DMS79 treated with DMSO at 0.1 percent for 48 hours (cell line): ENCODE results near the gene HSF2BP.
"Not testable (repeated sequence)": the region's sequence is repeated elsewhere in the genome, so short reads cannot be mapped to it uniquely, and the experiment has no call there.

Experiments used
- DNase-seq: peaks from one replicate; lab custom pipeline; 2025; lab: John Stamatoyannopoulos, UW

The HSF2BP gene

GRCh38 chr21:43597540-43598250 is 61.6 kb downstream of the HSF2BP start:
- DNase-seq, result no peak

DNA sequence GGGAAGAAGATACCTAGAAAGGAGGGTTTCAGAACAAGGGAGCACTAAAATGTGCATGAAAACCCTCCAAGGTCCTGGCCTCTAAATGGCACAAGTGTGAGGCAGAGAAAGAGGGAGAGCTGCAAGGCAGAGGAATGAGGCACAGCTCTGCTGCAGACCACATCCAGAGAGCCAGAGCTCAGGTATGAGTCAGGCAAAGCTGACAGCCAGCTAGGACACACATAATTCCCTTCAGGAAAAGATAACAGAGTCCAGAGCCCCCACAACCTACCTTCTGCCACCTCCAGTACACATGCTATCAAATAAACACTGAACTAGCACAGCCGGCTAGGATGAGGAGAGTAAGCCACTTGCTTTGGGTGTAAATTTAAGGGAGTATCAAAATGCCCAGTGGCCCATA is 62.2 kb downstream of the HSF2BP start:
- no peak for DNase-seq

- no peak for DNase-seq
Measured at GRCh38 chr21:43596616-43597015, 62.7 kb downstream of the HSF2BP start.

- DNase-seq, result not testable (repeated sequence)
Measured at GRCh38 chr21:43595769-43596168, 63.5 kb downstream of the HSF2BP start.

DNA sequence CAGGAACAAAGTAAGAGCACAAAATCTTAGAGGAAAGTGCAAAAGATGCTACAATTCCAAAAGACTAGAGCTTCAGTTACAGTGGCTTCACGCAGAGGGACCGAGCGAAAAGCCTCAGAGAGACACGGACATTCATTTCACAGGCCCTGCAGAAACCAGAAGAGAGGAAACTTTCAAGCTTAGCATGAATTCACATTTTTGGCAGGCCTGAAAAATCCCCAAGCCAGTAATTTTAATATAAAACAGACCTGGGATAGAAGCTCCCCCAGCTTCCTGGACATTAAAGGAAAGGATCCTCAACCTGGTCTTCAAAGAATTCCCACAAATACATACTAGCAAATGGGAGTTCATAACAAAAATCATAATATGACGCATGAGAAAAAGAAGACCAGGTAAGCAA is 66.2 kb downstream of the HSF2BP start:
- DNase-seq, result no peak

DNA sequence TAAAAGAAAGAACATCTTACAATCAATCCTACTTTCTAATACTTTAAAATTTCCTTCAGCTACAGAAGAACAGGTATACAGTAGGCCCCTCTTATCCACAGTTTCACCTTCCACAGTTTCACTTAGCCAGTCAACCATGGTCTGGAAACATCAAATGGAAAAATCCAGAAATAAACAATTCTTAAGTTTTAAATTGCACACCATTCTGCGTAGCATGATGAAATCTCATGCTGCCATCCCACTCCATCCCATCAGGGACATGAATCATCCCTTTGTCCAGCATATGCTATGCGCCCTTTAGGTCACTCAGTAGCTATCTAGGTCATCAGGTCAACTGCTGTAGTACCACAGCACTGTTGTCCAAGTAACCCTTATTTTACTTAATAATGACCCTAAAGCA is 67.7 kb downstream of the HSF2BP start:
- DNase-seq, result no peak

GRCh38 chr21:43590194-43590593 is 69.1 kb downstream of the HSF2BP start:
- DNase-seq, result no peak

DNA sequence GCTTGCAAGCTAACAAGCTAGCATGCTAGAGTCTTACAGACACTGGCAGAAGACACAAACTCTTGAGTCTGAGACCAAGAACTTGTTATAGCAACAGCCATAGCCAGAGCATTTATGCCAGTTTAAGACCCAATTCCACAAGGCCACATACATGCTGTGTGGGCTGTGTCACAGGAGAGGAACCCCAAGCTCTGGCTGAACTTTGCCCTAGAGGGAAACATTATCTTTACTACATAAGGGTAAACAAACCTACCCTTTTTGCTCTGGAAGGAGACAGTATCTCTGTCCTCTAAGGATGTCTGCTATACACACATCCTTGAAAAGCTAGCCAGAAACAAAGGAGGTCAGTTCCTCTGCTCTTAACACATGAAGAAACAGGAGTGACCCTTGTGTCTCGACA is 70.3 kb downstream of the HSF2BP start:
- no peak for DNase-seq

- peak; percentile 54 for DNase-seq
Measured at GRCh38 chr21:43585924-43586413, 73.3 kb downstream of the HSF2BP start.

GRCh38 chr21:43585514-43585913 is 73.8 kb downstream of the HSF2BP start:
- no peak for DNase-seq

DNA sequence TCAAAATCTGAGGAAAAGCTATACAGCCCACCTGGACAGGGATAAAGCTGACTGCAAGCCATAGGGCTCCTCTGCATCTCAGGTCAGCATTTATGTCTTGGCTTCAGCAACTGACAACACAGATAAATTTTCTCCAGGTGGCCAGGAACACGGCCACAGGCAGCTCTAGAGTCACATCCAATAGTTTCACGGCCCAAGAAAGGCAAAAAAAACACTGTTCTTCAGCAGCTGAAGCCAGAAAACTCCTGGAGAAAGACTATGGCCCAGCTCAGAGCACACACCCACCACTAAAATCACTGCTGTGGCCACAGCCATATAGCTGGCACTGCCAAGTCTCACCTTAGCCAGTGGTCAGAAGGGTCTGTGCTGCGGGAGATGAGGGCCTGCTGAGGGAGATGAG is 77.8 kb downstream of the HSF2BP start:
- DNase-seq, result no peak

- DNase-seq, result no peak
Measured at GRCh38 chr21:43578677-43579303, 80.5 kb downstream of the HSF2BP start.

DNA sequence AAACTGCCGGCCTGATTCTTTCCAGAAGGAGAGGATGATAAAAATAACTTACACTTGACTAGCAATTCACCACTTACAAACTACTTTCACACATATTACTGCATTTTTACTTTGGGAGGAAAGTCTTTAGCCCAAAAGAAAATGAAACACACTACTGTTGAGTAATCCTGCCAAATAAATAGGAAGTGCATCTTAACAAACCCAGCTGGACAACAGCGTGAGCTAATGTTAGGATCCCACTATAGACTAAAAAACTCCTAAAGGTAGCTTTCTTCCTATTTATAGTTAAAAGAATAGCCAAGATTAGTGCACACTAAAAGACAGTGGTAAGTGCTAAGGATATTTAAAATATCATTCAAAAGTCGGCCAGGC is 83.8 kb downstream of the HSF2BP start:
- no peak for DNase-seq

DNA sequence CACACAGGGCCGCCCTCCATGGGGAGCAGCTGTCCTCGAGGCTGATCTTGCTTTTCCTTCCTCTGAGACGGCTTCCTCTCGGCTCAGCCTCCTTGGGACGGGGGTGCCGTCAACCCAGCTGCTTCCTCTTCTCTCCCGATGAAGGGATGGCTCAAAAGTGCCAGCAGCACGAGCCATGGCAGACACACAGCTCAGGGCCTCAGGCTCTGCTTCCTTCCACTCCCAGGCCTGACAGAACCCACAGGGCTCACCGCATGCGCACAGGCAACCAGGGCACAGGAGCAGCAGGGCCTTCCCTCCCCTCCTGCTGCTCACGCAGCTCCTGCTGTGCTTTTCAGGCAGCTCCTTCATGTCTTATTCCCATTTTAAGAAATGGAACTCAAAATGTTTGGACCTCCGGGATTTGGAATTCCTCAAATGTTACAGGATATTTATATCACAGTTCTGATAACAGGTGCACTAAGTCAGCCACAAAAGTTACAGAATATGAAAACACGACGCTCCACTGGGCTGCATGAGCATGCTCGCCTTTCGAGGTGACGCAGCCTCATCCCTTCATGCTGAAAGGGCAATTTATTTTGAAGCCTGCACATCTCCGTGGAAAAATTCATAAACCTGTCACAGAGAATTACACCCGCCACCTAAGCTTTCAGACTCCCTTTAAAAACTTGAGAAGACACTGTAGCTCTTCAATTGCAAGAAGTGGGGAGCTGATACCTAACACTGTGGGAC is 84.4 kb downstream of the HSF2BP start:
- no peak for DNase-seq

DNA sequence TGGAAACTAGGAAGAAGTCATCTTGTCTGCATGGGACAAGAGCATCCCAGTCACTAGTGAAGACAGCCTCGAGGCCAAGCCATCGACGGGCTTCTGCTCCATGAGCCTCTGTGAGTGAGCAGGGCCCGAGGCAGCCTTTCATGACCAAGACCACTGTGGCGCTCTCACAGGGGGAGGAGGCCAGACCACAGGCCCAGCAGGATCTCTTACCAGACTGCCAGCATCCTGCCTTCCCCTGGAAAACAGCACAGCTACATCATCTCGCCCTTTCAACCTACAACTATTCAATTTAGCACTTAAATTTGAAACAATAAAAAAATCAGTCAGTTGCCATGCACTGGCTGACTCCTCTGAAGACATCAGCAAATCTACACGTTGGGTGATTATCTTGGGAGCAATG is 85.4 kb downstream of the HSF2BP start:
- no peak for DNase-seq

GRCh38 chr21:43572446-43572845 is 86.8 kb downstream of the HSF2BP start:
- DNase-seq, result no peak

DNA sequence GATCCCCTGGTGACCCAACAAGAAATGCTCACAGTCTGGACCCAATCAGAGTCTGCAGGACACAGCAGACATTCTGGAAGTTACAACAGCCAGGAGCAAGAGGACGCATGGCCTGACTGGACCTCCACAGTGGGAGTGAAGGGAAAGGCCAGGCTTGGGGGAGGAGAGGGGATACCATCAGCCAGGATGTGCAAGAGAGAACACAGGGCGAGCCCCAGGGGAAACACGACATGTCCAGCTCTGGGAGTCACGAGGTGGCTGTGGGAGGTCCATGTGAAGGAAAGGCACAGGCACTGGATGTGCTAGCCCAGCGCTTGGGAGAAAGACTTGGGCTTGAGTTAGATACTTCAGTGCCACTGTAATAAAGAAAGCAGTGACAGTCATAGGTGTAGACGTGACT is 87.3 kb downstream of the HSF2BP start:
- DNase-seq, result no peak

DNA sequence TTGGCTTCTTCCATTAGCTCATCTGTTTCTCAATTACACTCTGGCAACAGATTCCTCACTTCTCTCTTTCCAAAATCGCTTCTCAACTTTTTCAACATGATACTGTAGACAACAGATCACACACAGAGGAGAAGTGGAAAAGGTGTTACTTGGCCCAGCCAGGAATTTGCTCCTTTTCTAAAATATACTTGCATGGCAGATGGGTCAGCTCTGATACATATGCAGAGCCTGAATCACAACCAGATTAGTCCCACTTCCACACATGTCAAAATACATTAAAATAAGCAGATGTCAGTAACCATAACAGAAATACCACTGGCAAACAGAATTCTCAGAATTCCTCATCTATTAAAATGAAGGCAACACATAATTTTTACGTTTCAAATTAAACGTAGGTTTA is 89.1 kb downstream of the HSF2BP start:
- not testable (repeated sequence) for DNase-seq

DNA sequence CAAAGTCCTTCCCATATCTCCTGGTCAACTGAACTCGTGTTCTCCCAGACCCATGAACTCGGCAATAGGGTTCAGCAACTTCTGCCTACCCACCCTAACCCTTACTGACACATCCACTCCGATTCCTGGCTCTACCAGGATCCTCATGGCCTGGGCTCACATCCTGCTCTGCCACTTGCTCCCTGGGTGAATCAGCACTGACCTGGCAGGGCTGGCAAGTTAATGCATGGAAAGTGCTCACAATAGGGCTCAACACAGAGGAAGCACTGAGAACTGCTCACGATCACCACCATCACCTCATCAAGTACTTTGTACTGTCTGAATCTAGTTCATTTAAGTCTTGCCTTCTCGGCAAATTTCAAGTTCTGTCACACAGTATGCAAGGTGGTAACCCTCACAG is 96.8 kb downstream of the HSF2BP start:
- not testable (repeated sequence) for DNase-seq

- not testable (repeated sequence) for DNase-seq
Measured at GRCh38 chr21:43540561-43540960, 118.7 kb downstream of the HSF2BP start.

- not testable (repeated sequence) for DNase-seq
Measured at GRCh38 chr21:43522495-43523131, 136.7 kb downstream of the HSF2BP start.

DNA sequence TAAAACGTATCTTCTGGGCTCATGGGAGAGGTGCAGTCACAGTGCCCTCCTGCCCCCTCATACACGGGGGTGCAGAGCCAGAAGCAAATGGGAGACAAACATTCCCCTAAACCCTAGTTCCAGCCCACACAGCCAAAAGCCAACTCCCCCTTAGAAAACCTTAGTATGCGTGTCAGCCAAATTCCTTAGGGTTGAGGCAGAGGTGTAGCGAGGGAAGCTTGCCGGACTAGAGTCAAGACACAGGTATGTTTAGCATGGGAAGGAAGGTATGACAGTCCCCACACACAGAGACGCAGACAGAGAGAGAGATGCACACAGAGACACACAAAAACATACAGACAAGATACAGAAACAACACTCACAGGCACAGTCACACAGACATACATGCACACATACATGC is 141.6 kb downstream of the HSF2BP start:
- DNase-seq, result not testable (repeated sequence)
